ENCODE data around the gene STARD3. TPM values are rescaled to one million over a fixed set of nuclear protein-coding genes. Genes with fewer than 3 reads are reported as not detected.
A peak's percentile ranks its signal among the peaks of the same experiment; 100 is the strongest.

STARD3 gene
- total and polyA plus RNA-seq, 9 of the 15 experiments (the other 6 are each of a cell fraction or from before 2014, with no cell fraction given): 0.63 to 87.0 (median 46.0) TPM

DNA sequence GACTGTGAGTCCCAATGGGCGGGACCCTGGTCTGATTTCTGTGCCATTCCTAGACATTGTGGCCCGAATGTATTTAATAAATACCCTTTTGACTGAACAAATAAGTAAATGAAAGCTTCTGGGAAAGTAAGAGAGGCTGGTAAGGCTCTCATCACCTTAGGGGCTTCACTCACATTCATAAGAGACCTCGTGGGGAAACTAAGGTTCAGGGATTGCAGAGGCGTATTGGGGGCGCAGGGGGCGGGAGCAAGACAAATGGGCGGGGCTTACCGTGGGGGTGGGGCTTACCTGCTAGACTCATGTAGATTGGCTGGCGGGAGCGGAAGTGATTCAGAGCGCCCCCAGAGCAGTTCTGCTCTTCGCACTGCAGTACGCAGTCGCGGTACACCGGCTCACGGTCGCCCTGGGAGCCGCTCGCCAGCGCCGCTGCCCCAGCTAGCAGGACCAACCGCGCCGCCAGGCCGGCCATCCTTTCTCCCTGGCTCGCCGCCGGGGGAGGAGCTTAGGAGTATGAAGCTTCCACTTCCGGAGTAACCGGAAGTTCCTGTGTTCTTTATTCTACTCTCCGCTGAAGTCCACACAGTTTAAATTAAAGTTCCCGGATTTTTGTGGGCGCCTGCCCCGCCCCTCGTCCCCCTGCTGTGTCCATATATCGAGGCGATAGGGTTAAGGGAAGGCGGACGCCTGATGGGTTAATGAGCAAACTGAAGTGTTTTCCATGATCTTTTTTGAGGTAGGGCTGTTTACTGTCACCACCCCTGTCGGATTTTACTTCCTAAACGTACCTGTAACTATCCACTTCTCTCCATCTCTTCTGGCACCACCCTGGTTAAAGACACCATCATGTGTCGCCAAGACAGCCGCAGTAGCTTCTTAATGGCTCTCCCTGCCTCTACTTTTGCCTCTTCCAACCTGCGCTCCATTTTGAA lies 50.9 kb downstream of the STARD3 start, which contains the start of gene PGAP3 (continued):
- no peak for TF ChIP-seq RNF2 (IDR thresholded peaks at IDR 0.05)
- no peak for TF ChIP-seq SIRT6 (IDR thresholded peaks at IDR 0.05; ENCODE audit: low read depth, low read length)
- TF ChIP-seq ZNF696 (CRISPR knock-in tag; conservative IDR thresholded peaks at IDR 0.05): no peak
- TF ChIP-seq SNRNP70 (optimal IDR thresholded peaks at IDR 0.05; ENCODE audit: low read depth, low read length): no peak
- TF ChIP-seq FUS (optimal IDR thresholded peaks at IDR 0.05; ENCODE audit: low read depth, low read length): no peak
- TF ChIP-seq CUX1 (CRISPR knock-in tag; IDR thresholded peaks at IDR 0.05): no peak
- peak; percentile 73 for TF ChIP-seq SIN3B (IDR thresholded peaks at IDR 0.05; ENCODE audit: low read depth)
- TF ChIP-seq ZNF41 (CRISPR knock-in tag; conservative IDR thresholded peaks at IDR 0.05): no peak
- no peak for TF ChIP-seq HMG20B (CRISPR knock-in tag; IDR thresholded peaks at IDR 0.05)
- no peak for TF ChIP-seq ARID1B (IDR thresholded peaks at IDR 0.05)
- TF ChIP-seq, protein P1, sequence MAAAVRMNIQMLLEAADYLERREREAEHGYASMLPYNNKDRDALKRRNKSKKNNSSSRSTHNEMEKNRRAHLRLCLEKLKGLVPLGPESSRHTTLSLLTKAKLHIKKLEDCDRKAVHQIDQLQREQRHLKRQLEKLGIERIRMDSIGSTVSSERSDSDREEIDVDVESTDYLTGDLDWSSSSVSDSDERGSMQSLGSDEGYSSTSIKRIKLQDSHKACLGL (CRISPR knock-in tag; IDR thresholded peaks at IDR 0.05; ENCODE audit: borderline replicate concordance, poor library complexity, severe bottlenecking): no peak
- TF ChIP-seq EHMT2 (IDR thresholded peaks at IDR 0.05): peak; percentile 72
- peak; percentile 60; the same call in 1 of the 2 replicates for TF ChIP-seq DIDO1 (tag; IDR thresholded peaks at IDR 0.05; ENCODE audit: low read depth)
- TF ChIP-seq, protein P2, sequence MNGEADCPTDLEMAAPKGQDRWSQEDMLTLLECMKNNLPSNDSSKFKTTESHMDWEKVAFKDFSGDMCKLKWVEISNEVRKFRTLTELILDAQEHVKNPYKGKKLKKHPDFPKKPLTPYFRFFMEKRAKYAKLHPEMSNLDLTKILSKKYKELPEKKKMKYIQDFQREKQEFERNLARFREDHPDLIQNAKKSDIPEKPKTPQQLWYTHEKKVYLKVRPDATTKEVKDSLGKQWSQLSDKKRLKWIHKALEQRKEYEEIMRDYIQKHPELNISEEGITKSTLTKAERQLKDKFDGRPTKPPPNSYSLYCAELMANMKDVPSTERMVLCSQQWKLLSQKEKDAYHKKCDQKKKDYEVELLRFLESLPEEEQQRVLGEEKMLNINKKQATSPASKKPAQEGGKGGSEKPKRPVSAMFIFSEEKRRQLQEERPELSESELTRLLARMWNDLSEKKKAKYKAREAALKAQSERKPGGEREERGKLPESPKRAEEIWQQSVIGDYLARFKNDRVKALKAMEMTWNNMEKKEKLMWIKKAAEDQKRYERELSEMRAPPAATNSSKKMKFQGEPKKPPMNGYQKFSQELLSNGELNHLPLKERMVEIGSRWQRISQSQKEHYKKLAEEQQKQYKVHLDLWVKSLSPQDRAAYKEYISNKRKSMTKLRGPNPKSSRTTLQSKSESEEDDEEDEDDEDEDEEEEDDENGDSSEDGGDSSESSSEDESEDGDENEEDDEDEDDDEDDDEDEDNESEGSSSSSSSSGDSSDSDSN (IDR thresholded peaks at IDR 0.05; ENCODE audit: borderline replicate concordance in 1 of 2, low read depth in 2 of 2, low read length in 2 of 2): peak in 1 of 2 experiments; percentile 94; a peak in 2 of 4 replicates
- TF ChIP-seq GATA2 (CRISPR knock-in tag; IDR thresholded peaks at IDR 0.05): no peak
- no peak for TF ChIP-seq CREB3L1 (IDR thresholded peaks at IDR 0.05; ENCODE audit: borderline replicate concordance, low read depth)
- no peak for TF ChIP-seq U2AF2 (optimal IDR thresholded peaks at IDR 0.05; ENCODE audit: low read depth, low read length)
- TF ChIP-seq NFRKB (IDR thresholded peaks at IDR 0.05; ENCODE audit: low read depth): peak; percentile 43; the same call in 1 of the 2 replicates
